Endometrial microvascular endothelial cells (primary cell): ENCODE measurements around the gene SGSH. TPM values are rescaled to one million over a fixed set of nuclear protein-coding genes. Genes with fewer than 3 reads are reported as not detected.

Experiments used
- in situ Hi-C: cut with HindIII; loops from 2 replicates; pipeline ENCODE4 v1.10.0; 2017; ENCODE audit warnings: low sequenced_read_pairs, low pct_unique_long_range_greater_than_20kb; ENCODE audit errors: inconsistent ontology term
- total RNA-seq: library from RNA; depleted of rRNA; stranded (reverse); fragments of >200 nt; gene quantifications from one replicate; pipeline ENCODE4 v1.2.3, GENCODE V29; 2015; ENCODE audit errors: inconsistent ontology term

SGSH gene
- total RNA-seq, 1 donor from 2014 or later: 60.3 TPM

DNA sequence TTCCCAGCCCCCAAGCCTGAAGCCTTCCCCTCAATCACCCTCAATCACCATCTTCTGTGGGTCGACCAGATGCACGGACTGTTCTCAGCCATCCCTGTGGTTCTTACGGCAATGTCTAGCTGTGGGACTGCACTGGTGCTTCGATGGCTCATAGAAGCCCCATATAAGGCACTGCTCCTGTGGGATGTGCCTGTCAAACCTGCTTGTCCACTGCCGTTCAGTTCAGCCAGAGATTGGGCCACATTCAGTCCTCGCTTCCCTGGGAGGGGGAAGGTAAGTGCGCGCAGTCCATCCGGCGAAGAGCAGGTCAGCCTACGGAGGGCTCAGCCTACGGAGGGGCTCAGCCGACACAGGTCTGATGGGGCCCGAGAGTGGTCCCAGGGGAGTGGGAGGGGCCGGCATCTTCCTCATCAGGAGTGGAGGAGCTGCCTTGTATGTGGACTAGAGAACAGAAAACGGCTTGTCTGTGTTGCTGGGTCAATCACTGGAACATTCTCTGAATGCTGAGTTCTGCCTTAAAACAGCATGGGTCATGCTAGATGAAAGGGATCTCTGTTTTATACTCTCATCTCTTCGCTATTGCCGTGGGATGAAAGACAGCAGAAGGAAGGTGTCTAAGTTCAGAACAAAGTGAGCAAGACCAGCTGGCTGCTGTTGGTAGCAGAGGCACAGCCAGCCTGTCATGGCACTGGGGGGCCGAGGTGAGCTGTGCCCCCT is 50.2 kb downstream of the SGSH start, which contains the start of gene CARD14:
Gene CARD14, plus strand, starts transcription at position 247 of the 717 bp plus-strand sequence. CDS start 11,409 bp downstream, outside the sequence.
- in situ Hi-C loops: no loop called here

GRCh38 chr17:80169107-80169506 is 51.0 kb downstream of the SGSH start:
- in situ Hi-C loops: no loop called here

- in situ Hi-C loops: no loop called here
Measured at GRCh38 chr17:80168371-80168770, 51.8 kb downstream of the SGSH start.

DNA sequence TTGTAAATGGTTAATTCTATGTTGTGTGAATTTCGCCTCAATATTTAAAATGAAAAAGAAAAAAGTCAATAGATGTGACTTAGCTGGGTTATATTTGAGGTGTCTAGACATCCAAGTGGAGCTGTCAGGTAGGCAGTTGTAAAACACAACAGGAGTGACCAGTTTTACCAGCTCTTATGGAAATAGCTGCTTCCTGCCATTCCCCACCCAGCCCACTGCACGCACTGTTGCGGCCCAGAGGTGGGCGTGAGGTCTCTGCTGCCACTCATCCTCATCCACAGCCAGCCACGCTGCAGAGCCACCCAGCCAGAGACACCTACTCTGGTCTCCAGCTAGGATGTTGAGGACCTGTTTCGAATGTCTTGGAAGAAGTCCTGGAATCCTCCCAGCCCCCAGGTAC is 53.7 kb downstream of the SGSH start:
- in situ Hi-C loops: no loop called here

- in situ Hi-C loops: no loop called here
Measured at GRCh38 chr17:80164185-80164584, 55.9 kb downstream of the SGSH start.

- in situ Hi-C loops: no loop called here
Measured at GRCh38 chr17:80163336-80163735, 56.8 kb downstream of the SGSH start.

- in situ Hi-C loops: no loop called here
Measured at GRCh38 chr17:80160536-80160935, 59.6 kb downstream of the SGSH start.

Other genes starting within 250 kb of the SGSH start
- gene TBC1D16, start 184.5 kb downstream of the SGSH start, total RNA-seq: 22.8 TPM
- gene CCDC40, start 183.7 kb downstream of the SGSH start, total RNA-seq: not detected
- gene GAA, start 118.8 kb downstream of the SGSH start, total RNA-seq: 37.1 TPM
- 110 TPM for gene EIF4A3, start 73.2 kb downstream of the SGSH start, total RNA-seq
- not detected for gene CARD14, start 50.3 kb downstream of the SGSH start, total RNA-seq
- gene SLC26A11, start 94 bp upstream of the SGSH start, total RNA-seq: 17.2 TPM
- gene RNF213, start 40.5 kb upstream of the SGSH start, total RNA-seq: 80.8 TPM
- gene ENDOV, start 194.8 kb upstream of the SGSH start, total RNA-seq: 7.1 TPM